Coronary artery (tissue), 2 donors: ENCODE results near the gene TRAF1.

ENCODE experiments used
- DNase-seq: peaks from one replicate; pipeline ENCODE4 v3.0.0-alpha.2; 2017; ENCODE audit warnings: low spot score
- H3K27ac ChIP-seq, 2 donors: fragments of 200-600 bp; sonication (generic); one replicate each; pipeline ENCODE4 v1.5.1; 2016 to 2019
- H3K4me3 ChIP-seq: fragments of 200-600 bp; sonication (generic); 2 replicates; pipeline ENCODE4 v1.5.1; 2016; ENCODE audit warnings: mild to moderate bottlenecking, moderate library complexity
- CTCF ChIP-seq: fragments of 200-600 bp; sonication (generic); IDR thresholded peaks from one replicate; pipeline ENCODE4 v1.5.1; 2019; ENCODE audit warnings: antibody characterized with exemption

TRAF1 gene

DNA sequence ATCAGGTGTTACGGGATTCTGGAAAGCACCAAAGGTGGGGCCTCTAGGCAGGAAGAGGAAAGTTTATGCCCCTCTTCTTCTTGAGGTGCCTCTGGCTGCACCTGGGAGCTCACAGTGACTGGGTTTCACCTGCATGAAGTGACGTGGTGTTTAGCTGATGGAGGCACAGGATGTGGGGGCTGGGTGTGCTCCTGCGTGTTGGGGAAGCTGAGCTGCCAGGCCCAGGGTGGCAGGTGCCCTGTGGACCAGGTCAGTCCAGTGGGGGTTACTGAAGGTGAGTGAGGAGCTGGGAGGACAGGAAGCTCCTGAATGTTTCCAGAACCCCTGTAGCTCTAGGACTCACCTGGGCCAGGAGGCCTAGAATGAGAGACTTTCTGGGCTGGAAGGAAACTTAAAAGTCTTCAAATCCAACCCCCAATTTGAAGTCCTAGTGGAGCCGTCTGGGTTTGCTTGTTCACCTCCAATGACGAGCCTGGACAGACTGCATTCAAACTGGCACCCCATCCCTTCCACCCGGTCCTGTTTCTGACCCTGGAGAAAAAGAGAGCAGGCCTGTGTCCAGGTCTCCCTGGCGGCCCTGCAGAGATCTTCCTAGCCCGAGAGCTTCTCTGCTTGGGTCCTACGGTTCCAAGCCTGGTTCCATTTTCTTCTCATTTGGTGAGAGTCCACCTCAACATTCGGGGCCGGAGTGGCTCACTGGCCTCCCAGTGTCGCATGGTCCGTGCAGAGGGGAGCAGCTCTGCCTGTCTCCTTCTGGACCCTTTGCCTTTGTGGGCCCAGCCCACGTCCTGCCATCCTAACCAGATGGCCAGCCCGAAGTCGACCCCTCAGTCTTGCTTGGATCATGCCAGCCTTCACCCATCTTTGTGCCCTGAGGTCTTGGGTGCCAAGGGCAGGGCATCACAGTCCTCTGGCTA lies 22.3 kb downstream of the TRAF1 start:
- DNase-seq: no peak
- no peak overlapping the region for H3K4me3 ChIP-seq
- H3K27ac ChIP-seq: no peak overlapping the region
- no peak for TF ChIP-seq CTCF

DNA sequence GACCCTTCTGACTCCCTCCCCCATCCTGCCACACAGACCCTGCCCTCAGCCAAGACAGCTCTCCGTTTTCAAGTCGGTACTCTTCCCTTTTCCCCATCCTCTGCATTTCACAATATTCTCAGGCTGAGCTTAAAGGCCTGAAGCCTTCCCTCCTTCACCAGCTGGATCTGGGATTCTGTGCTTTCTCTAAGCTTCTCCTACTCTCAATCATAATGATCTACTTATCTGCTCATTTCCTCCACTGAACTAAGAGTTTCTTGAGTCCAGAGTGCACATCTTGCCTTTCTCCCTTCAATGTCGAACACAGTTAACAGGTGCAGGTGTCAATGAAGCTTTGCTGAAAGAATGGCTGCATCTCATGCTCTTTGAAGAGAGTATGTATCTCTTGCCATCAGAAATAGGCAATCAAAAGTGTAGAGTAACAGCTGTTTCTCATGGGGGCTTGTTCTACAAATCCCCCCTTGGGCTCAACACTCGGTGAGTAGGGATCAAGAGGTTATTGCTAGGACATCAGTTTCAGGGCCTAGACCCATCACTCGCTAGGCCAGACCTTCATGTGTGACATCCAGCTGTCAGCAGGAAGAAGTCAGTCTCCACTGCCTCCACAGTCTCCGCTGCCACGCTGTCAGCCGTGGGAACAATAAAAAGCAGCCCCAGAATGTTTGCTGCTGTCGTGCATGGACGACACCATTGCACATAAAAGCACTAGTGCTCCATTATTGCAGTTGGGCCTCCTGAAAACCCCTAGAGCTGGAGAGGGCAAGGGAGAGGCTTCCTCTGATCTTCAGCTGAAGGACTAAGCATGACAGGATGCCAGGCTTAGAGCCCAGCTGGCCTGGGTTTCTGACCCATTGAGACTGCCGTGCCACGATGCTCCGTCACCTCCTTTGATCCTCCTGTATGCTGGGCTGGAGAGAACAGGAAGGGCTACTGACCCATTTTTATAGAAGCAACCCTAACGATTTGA lies 23.7 kb downstream of the TRAF1 start:
- Histone ChIP-seq H3K4me3 (no peak overlapping the region), H3K27ac (no peak overlapping the region)
- no peak for DNase-seq
- no peak for TF ChIP-seq CTCF

DNA sequence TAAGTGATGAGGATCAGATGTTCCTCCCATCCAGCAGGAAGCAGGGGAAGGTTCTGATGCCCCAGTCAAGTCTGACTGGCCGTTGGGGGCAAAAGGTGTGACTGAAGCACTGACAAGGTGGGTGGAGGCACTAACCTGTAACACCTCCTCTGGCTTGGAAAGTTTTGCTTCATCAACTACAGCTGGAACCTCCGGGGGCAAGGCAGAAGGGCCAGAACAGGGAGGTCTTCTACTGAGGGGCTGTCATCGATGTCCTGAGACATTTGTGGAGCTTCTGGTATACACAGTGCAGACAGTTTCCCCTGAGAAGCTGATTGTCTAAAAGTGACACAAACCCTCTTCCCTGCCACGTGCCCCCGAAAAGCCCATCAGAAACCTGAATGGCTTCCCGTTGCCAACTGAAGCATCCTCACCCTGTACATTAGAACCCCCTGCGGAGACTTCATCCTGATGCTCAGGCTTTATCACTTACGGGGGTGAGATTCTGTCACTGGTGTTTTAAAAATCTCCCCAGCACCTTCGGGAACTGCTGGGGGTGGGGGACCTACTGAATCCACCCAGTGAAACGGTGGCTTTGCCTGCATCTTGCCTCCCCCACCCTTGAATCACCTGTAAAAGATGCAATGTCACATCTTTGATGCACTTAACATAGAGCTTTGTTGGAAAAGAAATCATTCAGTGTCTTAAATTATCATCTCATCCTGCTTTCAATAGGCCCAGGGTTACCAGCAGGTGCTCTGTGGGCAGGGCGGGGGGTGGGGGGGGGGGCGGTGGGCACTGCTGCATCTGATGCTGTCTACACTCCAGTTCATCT lies 24.6 kb downstream of the TRAF1 start:
- no peak for DNase-seq
- Histone ChIP-seq H3K4me3 (no peak overlapping the region), H3K27ac (no peak overlapping the region)
- no peak for TF ChIP-seq CTCF

DNA sequence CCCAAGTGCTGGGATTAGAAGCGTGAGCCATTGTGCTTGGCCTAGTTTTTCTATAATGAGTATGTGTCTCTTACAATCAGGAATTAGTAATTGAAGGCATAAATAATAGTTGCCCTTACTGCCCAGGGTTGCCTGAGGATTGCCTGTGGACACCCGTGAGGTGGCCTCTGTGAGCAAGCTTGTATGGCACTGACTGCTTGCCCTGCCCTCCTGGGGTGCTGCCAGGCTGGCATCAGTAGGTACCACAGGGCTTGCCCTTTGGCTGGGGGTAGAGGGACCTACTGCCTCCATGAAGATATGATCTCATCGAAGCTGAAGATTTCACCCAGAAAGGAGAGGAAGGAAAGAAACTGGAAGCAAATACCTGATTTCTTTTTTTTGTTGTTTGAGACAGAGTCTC lies 25.8 kb downstream of the TRAF1 start:
- Histone ChIP-seq H3K4me3 (no peak overlapping the region), H3K27ac (no peak overlapping the region)
- TF ChIP-seq CTCF: no peak
- DNase-seq: no peak

DNA sequence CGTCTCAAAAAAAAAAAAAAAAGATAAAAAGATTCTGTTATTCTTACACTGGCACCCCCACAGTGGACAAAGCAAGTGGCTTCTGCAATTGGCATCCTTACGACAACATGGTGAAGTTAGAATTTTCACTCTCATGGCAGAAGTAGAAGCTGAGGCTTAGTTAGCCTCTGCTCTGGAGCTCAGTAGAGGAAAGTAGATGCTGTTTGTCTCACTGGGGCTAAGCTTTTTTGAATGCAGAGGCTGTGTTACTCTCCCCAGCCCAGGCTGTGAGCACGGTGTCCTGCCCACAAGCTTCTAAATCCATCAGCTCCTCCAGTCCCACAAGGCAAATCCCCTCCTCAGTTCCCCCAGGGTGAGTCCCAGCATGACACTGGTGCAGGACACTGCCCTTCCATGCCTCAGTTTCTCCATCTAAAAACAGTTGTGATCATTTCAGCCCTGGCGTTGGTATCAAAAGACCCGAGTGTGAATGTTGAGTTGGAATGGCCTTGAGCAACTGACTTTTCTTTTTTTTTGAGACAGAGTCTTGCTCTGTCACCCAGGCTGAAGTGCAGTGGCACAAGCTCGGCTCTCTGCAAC lies 27.0 kb downstream of the TRAF1 start:
- no peak overlapping the region for H3K27ac ChIP-seq
- H3K4me3 ChIP-seq: no peak overlapping the region
- no peak for DNase-seq
- no peak for TF ChIP-seq CTCF

- Histone ChIP-seq H3K27ac (no peak overlapping the region), H3K4me3 (no peak overlapping the region)
- TF ChIP-seq CTCF: no peak
- no peak for DNase-seq
Measured at GRCh38 chr9:120898396-120898795, 28.2 kb downstream of the TRAF1 start.
